Peyer's patch (tissue), 4 donors: Measurements from ENCODE around the gene CISD3. TPM values are rescaled to one million over a fixed set of nuclear protein-coding genes. Genes with fewer than 3 reads are reported as not detected.

Experiments
- DNase-seq, 3 donors: peaks; one replicate each; pipeline ENCODE4 v3.0.0-alpha.2; 2017 to 2019
- H3K27ac ChIP-seq, 4 donors: fragments of 200-600 bp; sonication (generic); one replicate each; pipeline ENCODE4 v1.5.1; 2016 to 2019
- H3K27me3 ChIP-seq, 2 donors: fragments of 200-600 bp; sonication (generic); one replicate each; pipeline ENCODE4 v1.5.1; 2019
- H3K36me3 ChIP-seq, 3 donors: fragments of 200-600 bp; sonication (generic); one replicate each; pipeline ENCODE4 v1.5.1; 2016 to 2019
- H3K4me1 ChIP-seq, 4 donors: fragments of 200-600 bp; sonication (generic); one replicate each; pipeline ENCODE4 v1.5.1; 2016 to 2019
- H3K4me3 ChIP-seq, 4 donors: fragments of 200-600 bp; sonication (generic); 1 replicate in 3 of 4; 2 replicates in 1 of 4; pipeline ENCODE4 v1.5.1; 2016 to 2019; ENCODE audit warnings: mild to moderate bottlenecking in 1 of 4
- H3K9me3 ChIP-seq, 4 donors: fragments of 200-600 bp; sonication (generic); one replicate each; pipeline ENCODE4 v1.5.1; 2016 to 2019; ENCODE audit warnings: mild to moderate bottlenecking in 1 of 4
- POLR2A ChIP-seq, 2 donors: fragments of 450-650 bp; IDR thresholded peaks; one replicate each; pipeline ENCODE4 v1.5.1; 2017; ENCODE audit warnings: antibody characterized with exemption in 2 of 2, mild to moderate bottlenecking in 2 of 2, moderate library complexity in 2 of 2
- total RNA-seq, 4 donors: library from RNA; depleted of rRNA; stranded (reverse); fragments of >200 nt; gene quantifications; one replicate each; pipeline ENCODE4 v1.1.0, GENCODE V29; 2016
- TF ChIP-seq, protein P1 (sequence below), 6 experiments: fragments of 450-650 bp in 4 of 6; fragments of 200-600 bp in 2 of 6; sonication (generic) in 1 of 6; IDR thresholded peaks; one replicate each; pipeline ENCODE4 v1.5.1; 2017 to 2019; ENCODE audit warnings: antibody characterized with exemption in 6 of 6, mild to moderate bottlenecking in 3 of 6, moderate library complexity in 1 of 6

CISD3 gene
- total RNA-seq, 4 donors from 2014 or later = 10.7 to 55.0 (median 43.2) TPM

DNA sequence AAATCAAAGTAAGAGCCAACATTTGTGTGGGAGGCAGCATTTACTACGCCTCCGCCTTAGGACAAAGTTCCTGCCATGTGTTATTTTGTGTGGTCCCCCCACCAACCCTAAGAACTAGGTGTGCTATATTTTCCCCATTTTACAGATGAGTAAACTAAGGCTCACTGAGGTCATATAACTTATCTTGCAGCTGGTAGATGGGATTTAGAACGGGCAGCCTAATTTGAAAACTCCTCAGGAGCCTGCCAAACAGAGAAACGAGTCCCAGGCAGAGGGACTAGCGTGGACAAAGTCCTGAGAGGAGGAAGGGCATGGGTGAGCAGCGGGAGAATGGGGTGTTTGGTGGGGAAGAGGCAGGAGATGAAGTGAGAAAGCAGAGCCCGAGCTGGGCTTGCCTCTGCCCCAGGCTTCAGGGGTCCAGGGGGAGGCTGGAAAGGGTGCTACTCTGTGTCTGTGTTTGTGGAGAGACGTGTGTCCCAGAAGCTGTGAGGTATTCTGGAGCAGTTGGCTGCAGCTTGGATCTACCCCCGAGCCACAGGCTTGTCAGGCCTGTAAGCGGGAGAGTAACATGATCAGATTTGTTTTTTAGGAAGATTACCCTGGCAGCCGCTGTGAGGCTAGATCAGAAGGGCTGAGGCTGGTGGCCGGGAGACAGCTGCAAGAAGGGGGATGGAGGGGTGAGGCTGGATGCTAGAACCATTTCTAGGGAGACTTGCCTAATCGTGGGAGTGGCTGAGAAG, 20.1 kb upstream of the CISD3 start:
- Histone ChIP-seq H3K27me3 (no peaks in the 10 kb centered on the region), H3K4me3 (no peak overlapping the region), H3K27ac (no peak overlapping the region), H3K4me1 (peaks cover 0 to 23% (median 0%) of the 10 kb centered on the region in 4 donors), H3K9me3 (no peaks in the 10 kb centered on the region), H3K36me3 (peaks cover 0 to 74% (median 0%) of the 10 kb centered on the region in 3 donors)
- DNase-seq = no peak
- TF ChIP-seq, protein P1, sequence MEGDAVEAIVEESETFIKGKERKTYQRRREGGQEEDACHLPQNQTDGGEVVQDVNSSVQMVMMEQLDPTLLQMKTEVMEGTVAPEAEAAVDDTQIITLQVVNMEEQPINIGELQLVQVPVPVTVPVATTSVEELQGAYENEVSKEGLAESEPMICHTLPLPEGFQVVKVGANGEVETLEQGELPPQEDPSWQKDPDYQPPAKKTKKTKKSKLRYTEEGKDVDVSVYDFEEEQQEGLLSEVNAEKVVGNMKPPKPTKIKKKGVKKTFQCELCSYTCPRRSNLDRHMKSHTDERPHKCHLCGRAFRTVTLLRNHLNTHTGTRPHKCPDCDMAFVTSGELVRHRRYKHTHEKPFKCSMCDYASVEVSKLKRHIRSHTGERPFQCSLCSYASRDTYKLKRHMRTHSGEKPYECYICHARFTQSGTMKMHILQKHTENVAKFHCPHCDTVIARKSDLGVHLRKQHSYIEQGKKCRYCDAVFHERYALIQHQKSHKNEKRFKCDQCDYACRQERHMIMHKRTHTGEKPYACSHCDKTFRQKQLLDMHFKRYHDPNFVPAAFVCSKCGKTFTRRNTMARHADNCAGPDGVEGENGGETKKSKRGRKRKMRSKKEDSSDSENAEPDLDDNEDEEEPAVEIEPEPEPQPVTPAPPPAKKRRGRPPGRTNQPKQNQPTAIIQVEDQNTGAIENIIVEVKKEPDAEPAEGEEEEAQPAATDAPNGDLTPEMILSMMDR (IDR thresholded peaks at IDR 0.05) = no peak
- no peak for TF ChIP-seq POLR2A (IDR thresholded peaks at IDR 0.05)

DNA sequence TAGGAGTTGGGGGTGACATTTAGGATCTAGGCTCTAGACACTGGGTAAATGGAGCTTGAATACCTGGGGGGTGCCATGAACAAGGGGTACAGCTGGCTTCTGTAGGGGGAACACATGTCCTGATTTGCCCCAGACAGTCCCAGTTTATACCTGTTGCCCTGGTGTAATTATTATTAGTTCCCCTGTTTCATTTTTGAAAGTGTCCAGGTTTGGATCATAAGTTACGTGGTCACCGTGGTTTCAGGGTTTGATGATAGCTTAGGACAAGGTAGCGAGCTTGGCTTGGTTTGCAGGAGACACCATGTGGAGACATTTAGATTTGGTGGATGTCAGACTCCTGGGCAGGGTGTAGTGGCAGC, 19.6 kb upstream of the CISD3 start:
- no peaks in the 10 kb centered on the region for H3K9me3 ChIP-seq
- no peak overlapping the region for H3K4me3 ChIP-seq
- no peaks in the 10 kb centered on the region for H3K27me3 ChIP-seq
- TF ChIP-seq POLR2A (IDR thresholded peaks at IDR 0.05) = no peak
- TF ChIP-seq, protein P1 (IDR thresholded peaks at IDR 0.05) = no peak
- H3K4me1 ChIP-seq = peaks cover 0 to 23% (median 0%) of the 10 kb centered on the region in 4 donors
- peaks cover 0 to 80% (median 0%) of the 10 kb centered on the region in 3 donors for H3K36me3 ChIP-seq
- no peak for DNase-seq
- no peak overlapping the region for H3K27ac ChIP-seq

DNA sequence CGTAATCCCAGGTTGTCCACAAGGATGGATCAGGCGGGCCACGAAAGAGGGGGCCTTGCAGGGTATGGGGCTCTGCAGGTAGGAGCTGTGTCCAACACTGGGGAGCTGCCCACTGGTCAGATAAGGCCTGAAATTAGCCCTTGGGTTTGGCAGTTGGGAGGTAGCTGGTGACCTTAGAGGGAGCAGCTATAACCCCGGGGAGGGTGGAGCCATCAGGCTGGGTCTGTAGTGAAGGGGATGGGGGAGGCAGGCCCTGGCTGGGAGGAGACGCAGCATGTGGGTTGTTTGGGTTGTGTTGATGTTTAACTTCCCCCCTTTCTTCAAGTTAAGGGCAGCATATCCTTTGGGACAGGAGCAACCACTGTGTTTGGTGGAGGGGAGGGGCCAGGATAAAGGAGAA, 19.2 kb upstream of the CISD3 start:
- Histone ChIP-seq H3K36me3 (peaks cover 0 to 84% (median 0%) of the 10 kb centered on the region in 3 donors), H3K4me1 (peaks cover 0 to 23% (median 0%) of the 10 kb centered on the region in 4 donors), H3K4me3 (no peak overlapping the region), H3K9me3 (no peaks in the 10 kb centered on the region), H3K27ac (no peak overlapping the region), H3K27me3 (no peaks in the 10 kb centered on the region)
- no peak for DNase-seq
- TF ChIP-seq, protein P1 (IDR thresholded peaks at IDR 0.05) = no peak
- TF ChIP-seq POLR2A (IDR thresholded peaks at IDR 0.05) = no peak

DNA sequence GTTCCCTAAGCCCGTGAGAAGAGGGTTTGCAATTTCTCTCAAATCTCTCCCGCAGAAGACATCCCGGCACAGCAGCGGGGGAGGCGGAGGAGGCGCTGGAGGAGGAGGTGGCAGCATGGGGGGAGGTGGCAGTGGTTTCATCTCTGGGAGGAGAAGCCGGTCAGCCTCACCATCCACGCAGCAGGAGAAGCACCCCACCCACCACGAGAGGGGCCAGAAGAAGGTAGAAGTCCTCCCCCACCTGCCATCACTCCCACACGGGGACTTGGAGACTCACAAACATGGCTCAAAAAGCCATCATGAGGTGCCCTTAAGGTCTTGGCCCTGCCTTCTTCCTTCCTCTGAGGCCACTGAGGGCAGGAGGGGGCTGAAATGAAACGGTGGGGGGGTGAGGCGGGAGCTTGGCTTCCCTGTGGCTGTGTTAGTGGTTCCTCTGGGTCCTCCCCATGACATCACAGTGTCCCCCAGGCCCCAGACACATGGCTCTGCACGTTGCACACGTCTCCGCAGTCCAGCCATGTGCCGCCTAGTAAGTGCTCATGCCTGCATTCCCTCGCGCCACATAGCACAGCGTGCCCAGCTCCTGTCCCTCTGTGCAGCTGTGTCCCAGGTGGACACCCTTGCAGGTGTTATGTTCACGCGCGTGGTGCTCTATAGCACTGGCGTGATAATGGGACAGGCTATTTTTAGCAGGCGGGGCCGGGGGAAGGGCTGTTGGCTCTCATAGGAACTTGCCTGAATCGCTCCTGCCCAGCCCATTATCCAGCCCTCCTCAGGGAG, 18.2 kb upstream of the CISD3 start:
- DNase-seq = no peak
- H3K27ac ChIP-seq = no peak overlapping the region
- peaks cover 0 to 94% (median 0%) of the 10 kb centered on the region in 3 donors for H3K36me3 ChIP-seq
- H3K27me3 ChIP-seq = no peaks in the 10 kb centered on the region
- no peak for TF ChIP-seq POLR2A (IDR thresholded peaks at IDR 0.05)
- TF ChIP-seq, protein P1 (IDR thresholded peaks at IDR 0.05) = no peak
- H3K9me3 ChIP-seq = no peaks in the 10 kb centered on the region
- H3K4me3 ChIP-seq = no peak overlapping the region
- peaks cover 0 to 15% (median 0%) of the 10 kb centered on the region in 4 donors for H3K4me1 ChIP-seq

DNA sequence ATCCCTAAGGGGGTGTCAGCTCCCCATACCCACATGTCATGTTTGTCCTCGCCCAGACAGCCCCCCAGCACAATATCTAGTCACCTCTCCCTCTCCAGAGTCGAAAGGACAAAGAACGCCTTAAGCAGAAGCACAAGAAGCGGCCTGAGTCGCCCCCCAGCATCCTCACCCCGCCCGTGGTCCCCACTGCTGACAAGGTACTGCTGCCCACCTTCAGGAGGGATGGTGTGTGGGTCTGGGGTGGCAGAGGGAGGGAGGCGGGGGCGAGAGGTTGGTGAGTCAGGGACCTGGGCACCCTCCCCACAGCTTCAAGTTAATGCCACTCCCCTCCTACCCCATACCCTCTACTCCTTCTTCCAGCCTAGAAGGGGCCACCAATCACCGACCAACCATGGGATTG, 17.5 kb upstream of the CISD3 start:
- H3K9me3 ChIP-seq = no peaks in the 10 kb centered on the region
- TF ChIP-seq POLR2A (IDR thresholded peaks at IDR 0.05) = no peak
- TF ChIP-seq, protein P1 (IDR thresholded peaks at IDR 0.05) = no peak
- H3K27me3 ChIP-seq = no peaks in the 10 kb centered on the region
- no peak overlapping the region for H3K27ac ChIP-seq
- peaks cover 0 to 9% (median 0%) of the 10 kb centered on the region in 4 donors for H3K4me1 ChIP-seq
- H3K36me3 ChIP-seq = peaks cover 0 to 94% (median 0%) of the 10 kb centered on the region in 3 donors
- no peak for DNase-seq
- no peak overlapping the region for H3K4me3 ChIP-seq
